HG03280 (cell line): Measurements from ENCODE around the gene FUT8.
"Not testable (repeated sequence)": the region's sequence is repeated elsewhere in the genome, so short reads cannot be mapped to it uniquely, and the experiment has no call there.

Experiments
- ATAC-seq: cut with Tn5 transposase; IDR thresholded peaks from one replicate; pipeline ENCODE4 v1.9.1; 2021; ENCODE audit warnings: mild to moderate bottlenecking, moderate library complexity; ENCODE audit not compliant: unreplicated experiment

FUT8 gene

DNA sequence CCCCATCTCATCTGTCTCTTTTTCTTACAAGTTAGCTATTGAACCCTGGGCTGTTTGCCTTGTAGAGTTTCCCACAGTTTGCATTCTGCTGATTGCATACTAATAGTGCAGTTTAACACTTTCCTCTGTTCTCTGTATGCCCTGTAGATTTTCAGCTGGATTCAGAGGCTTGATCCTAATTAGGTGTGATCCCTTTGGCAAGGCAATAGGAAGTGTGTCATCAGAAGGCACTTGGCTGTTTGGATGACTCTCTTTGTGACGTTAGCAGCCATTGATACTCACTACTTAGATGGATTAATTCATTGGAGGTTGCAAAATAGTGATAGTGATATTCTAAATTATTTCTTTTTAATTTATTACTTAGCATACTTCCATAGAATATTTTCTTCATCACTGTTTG, 33.6 kb downstream of the FUT8 start:
- ATAC-seq: no peak

DNA sequence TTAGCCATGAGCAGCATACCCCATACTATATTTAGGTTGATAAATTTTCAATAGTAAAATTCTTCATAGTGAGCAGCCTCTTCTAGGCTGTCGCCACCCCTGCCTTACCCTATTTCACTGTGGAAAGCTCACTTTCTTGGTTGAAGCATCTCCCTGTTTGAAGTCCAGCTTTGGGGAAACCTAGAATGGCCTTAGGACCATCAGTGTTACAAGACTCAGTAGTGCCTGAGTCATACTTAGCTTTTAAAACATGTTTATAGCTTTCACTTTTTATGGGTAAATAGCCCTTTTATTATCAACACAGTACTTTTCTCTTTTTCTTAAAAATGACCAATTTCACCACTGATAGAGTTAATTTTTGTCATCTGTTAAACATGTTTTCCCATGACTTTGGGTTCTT, 37.1 kb downstream of the FUT8 start:
- ATAC-seq: no peak

DNA sequence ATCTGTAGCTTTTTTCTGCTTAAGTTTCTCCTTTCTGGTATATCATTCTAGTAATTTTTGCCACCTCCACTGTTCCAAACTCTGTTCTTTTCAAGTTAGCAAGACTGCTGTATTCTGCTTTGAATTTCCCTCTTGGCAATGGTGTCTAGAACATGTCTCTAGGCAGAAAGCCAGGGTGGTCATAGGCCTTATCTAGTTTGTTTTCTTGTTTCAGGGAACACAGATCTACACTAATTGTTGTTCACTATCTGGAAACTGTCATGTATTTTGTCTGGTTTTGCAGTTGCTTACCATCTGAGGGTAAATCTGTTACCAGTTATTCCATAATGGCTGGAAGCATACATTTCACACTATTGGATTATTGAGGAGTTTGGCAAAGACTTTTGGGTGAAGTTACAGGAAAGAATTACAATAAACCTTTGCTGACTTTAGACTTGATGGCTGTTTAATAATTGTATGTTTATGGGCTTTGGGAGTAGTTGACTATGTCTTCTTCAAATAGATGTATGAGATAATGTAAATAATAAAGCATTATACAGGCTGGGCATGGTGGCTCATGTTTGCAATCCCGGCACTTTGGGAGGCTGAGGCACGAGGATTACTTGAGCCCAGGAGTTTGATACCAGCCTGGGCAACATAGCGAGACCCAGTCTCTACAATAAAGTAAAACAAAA, 41.4 kb downstream of the FUT8 start:
- no peak for ATAC-seq

DNA sequence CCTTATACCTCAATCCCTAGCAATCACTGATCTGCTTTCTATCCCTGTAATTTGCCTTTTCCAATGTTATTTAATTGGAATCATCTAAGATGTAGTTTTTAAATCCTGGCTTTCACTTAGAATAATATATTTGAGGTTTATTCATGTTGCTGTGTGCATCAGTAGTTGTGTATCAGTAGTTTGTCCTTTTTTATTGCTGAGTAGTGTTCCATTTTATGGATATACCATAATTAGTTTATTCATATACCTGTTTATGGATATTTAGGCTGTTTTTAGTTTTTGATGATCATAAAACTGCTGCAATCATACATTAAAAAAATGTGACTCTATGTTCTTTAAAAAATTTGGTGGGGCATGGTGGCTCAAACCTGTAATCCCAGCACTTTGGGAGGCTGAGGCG, 43.7 kb downstream of the FUT8 start:
- ATAC-seq: no peak

DNA sequence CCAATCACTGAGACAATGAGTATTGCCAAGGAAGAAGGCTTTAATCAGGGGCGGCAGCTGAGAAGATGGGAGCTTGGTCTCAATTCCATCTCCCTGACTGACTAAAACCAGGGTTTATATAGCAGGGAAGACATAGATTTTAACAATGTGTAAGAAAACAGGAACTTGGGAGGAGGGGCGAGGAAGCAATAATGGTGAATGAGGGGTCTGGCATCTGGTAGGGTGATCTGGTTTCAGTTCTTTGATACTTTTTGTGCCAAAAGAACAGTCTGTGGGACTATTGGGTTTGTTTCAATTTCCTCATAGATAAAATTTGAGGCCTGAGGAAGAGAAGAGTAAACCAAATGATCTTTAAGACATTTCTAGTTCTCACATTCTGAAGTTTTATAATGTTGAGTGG, 49.2 kb downstream of the FUT8 start:
- ATAC-seq: no peak

DNA sequence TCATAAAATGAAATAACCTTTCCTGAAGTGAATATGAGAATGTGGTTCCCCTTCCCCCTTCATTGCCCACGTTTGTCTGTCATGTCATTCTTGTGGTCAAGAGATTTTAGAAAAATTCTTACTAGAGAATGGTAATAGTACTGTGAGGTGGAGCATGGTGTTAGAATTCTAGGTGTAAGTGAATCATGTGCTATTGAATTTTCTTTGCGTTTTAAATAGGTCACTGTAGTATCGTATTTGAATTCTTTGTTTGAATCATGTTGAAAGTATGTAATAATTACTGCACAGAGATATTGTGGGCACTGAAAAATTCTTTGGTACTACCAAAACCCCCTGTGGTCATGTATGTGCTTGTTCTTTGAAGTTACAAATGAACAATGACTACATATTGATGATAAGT, 49.9 kb downstream of the FUT8 start:
- ATAC-seq: peak; percentile 59

DNA sequence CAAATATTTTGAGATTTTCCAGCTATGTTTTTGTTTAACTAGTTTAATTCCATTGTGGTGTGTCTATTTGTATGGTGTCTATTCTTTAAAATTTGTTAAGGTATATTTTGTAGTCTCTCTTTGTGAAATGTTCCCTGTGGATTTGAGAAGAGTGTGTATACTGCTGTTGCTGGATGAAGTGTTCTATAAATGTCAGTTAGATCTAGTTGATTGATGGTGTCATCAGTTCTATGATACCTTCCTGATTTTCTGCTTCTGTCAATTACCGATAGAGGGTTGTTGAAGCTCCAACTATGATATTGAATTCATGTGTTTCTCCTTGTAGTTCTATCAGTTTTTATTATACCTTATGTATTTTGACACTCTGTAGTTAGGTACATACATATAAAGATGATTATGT, 53.1 kb downstream of the FUT8 start:
- no peak for ATAC-seq

DNA sequence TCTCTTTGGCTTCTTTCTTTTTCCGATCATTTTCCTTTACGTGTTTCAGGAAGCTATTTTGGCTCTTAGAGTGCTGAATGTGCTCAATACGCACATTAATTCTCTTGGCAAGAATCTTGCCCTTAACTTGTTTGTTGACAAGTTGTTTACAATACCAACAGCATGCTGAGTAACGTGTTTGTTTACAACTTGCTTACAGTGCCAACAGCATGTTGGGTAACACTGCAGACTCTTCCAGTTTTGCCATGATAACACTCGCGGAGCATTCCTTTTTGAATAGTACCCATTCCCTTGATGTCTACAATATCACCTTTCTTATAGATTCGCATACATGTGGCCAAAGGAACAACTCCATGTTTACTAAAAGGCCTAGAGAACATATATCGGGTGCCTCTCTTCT, 55.4 kb downstream of the FUT8 start:
- ATAC-seq: not testable (repeated sequence)

DNA sequence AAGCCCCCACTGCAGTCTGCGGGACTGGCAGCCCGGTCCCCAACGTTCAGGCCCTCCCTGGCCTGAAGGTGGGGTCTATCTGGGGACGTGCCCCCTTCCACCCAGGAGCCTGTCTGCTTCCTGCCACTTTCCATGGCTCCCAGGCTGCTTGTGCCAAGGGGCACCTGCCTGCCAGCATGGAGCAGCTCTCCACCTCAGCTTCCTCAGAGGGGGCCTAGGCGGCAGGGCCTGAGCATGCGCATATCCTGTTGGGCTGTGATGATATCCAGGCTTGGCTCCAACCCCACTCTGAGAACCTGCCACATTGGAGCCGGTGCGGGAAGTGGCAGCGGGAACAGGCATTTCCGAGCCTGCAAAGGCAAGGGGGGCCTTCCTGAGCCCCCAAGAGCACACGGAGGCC, 57.4 kb downstream of the FUT8 start:
- no peak for ATAC-seq

DNA sequence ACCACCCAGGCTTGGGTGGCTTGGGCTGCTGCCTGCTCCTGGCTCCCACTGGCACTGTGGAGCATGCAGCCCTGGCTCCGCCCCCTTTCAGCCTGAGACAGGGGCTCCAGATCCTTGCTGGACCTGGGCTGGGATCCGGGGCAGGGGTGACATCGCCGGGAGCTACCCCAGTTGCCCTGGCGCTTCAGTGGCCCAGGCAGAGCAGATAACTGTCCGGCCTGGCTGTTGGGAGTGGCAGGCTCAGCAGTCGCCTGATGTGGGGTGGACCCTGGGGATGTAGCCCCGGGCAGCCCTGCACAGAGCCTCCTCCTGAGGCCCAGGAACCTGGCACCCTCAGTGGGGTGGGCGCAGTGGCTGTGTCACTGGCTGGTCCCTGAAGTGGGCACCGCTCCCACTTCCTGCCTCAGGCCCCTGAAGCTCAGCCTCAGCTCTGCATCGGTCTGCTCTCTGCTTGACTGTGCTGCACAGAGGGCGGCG, 57.9 kb downstream of the FUT8 start:
- ATAC-seq: no peak

DNA sequence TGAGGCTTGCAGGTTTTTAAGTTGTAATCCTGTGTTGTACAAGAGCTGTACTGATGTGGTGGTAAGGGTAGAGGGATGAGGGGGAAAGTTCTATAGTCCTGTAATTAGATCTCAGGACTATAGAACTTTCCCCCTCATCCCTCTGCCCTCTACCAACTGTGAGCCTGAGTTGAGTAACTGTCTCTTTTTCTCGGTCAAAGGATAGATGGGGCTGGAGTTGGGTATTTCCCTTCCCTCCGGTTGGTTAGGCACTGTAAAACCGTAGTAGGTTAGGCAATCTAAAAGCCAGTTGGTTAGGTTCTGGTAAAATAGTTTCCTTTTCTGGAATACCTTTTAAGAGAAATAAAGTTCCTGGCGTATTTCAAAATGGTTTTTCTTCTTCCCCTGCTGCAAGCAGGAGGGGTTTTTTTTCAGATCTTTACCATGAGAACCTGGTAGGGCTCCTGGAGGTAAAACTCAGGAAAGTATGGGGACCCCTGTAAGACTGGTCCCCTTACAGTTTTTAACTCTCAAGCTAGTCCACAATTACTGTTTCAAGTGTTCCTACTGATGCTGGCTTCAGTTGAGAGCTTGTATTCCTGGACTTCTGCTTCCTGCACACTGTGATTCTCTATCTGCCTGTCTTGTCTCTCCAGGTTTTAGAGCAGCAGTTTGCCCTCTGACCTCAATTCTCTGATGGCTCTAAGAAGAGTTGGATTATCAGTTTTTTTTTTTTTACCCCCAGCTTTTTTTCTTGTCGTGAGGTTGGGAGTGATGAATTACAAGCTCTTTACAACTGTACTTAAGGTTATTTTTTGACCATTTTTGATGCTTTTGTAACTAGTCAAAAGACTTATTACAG, 58.7 kb downstream of the FUT8 start:
- ATAC-seq: no peak

DNA sequence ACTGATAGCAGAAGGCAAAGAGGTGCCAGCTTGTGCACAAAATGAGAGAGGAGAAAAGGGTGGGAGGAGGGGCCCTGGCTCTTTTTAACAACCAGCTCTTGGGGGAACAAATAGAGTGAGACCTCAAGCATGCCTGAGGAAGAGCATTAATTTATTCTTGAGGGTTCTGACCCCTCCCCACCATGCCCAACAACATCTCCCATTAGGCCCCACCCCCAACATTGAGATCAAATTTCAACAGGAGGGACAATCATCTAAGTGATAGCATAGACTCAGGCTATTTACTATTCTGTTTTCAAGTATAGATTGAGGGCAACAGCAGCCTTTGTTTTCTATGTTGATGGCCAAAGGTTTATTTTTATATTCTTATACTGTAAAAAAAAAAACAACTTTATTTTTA, 59.7 kb downstream of the FUT8 start:
- no peak for ATAC-seq

DNA sequence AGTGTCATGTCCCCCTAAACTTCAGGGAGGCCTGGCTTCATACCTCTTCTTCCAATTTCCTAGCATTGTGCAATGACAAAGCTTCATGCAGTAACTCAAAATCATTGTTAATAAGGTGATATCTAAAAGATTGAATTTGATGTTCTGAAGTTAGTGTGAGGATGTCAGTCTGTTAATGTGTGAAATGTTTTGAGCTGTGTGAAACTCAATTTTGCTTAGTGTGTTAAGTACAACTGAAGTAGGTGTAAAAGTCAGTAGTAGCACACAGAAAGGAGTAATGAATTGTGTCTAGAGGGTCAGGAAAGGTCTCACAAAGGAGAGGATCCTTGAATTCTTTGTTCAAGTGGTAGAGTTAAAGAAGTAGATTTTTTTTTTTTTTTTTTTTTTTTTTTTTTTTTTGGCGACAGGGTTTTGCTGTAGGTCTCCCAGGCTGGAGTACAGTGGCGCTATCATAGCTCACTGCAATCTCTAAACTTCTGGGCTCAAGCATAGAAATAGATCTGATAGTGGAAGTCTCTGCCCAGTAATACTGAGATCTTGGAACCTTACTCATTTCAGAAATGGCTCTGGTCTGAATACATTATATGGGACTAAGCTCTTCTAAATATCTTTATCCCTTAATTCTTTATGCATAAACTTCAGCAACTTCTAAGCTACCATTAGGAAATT, 63.9 kb downstream of the FUT8 start:
- peak; percentile 78 for ATAC-seq

DNA sequence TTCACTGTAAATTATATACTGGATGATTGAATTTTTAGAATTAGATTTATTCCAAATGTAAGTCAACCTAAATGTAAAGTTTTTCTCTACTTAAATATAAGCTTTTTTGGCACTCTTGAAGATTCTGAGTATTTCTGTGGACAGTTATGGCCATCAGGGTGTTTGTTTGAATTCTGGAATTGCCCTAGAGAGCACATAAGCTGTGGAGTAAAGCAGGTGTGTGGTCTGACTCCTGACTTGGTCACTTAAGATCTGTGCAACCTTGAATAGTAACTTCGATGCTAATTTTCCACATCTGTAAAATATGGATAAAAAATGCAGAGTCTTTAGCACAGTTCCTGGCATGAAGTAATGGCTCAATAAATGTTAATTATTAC, 64.4 kb downstream of the FUT8 start:
- no peak for ATAC-seq

DNA sequence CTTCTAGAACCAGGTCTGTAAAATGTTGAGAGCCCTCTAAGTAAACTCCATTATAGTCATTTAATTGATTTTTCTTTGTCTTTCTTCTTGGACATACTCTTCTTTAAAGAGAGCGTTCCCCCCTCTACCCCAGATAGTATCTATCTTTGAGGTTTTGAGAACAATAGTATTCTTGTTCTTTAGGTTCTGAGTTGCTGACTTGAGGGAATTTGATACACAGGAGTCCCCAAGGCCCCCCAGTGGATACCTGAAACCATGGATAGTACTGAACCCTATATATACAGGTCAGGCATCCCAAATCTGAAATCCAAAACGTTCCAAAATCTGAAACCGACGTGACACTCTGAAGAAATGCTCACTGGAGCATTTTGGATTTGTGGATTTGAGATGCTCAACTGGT, 65.5 kb downstream of the FUT8 start:
- no peak for ATAC-seq

DNA sequence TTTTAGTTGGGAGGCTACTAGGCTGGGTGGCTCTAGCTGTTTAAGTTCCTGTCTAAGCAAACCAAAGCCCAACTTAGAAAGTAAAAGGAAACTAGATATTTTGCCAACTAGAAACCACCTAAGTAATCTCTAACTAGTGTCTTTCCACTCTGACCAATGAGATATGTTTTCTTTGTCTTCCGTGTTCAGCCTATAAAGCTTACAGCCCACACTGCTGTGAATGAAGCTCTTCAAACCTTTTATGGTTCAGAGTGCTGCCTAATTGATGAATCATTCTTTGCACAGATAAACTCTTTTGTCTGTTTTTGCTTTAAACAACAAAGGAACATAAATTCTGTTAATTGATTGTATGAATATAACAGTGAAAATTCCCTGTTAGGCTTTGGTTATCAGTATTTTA, 66.1 kb downstream of the FUT8 start:
- ATAC-seq: no peak

DNA sequence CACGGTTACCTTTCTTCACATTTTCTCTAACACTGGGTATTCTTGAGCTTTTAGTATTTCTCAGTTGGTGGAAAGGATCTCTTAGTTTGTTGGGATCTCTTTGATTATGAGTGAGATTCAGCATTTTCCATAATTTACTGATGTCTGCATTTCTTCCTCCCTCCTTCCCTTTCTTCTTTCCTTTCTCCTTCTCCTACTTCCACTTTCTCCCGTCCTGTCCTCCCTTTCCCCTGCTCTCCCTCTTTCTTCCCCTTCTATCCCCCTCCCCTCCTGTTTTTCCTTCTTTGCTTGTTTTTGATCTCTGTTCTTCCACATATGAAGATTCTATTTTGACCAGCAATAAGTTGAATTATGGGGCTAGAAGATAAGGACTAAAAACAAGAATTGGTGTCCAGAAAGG, 66.9 kb downstream of the FUT8 start:
- ATAC-seq: no peak

DNA sequence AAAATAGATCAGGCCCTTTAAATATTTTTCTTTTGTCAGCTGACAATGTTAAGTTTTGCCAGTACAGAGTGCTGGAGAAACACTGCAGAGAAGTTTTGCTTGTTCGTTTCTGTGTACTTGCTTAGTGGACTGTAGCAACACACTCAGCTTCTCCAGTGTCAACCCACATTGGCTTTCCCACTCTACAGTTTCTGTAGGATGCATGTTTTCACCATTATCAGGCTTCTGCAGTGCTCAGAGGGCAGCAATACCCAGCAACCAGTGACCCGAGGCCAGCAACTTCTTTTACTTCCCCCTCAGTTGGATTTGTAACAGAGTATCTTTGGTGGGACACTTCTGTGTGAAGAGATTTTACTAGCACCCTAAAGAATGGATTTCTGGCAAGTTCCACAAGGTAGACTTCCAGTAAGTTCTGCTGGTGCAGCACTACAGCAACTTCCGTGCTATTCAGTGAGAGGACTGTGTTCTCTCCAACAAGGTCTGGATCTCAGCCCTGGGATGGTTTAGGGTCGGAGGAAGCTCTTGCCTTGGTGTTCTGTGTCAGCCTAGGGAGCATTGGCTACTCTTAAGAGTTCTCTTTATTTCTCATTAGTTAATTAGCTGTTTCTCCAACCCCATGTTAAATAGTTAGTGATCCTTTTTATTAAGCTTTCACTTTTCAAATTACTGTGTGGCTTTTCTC, 70.4 kb downstream of the FUT8 start:
- no peak for ATAC-seq

DNA sequence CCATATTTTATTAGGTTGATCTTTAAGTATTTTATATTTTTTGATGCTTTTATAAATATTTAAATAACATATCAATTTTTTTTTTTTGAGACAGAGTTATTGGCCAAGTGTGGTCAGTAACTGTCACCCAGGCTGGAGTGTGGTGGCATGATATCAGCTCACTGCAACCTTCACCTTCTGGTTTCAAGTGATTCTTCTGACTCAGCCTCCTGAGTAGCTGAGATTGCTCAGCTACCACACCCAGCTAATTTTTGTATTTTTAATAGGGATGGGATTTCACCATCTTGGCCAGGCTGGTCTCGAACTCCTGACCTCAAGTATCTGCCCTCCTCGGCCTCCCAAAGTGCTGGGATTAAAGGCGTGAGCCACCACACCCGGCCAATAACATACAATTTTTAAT, 71.1 kb downstream of the FUT8 start:
- ATAC-seq: no peak

DNA sequence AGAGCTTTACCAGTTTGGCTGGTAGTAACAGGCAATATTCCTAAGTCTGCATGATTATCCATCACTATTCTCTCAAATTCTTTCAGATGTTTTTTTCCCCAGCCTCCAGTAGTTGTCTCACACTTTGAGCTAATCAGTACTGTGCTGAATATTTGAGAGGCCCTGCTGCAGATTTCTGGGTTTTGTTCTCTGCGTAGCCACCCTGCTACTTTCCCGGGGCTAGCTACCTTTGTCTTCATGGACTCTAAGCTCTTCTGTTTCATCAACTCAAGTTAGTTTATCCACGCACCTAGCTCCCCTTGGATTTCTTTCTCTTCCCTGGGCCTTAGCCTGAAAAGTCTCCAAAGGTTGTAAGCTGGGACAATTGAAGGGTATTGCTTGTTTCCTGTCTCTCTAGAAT, 73.0 kb downstream of the FUT8 start:
- no peak for ATAC-seq

DNA sequence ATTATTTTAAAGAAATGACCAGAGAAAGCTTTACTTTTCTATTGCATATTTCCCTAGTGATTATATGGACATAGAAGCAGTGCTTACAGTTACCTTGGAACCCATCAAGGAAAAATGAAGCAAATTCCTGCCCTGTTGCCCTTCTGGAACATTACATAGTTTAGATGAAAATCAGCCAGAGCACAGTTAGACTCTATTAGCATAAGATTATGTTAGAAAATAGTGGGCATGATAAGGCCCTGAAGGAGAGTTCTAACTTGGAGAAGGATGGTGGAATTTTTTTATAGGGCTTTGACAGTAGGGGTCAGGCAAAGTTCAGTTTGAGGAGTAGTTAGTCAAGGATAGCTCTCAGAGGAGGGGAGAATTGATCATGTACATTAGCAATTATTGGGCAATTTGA, 74.3 kb downstream of the FUT8 start:
- ATAC-seq: no peak
